ENCODE measurements around the gene PDLIM4. TPM values are rescaled to one million over a fixed set of nuclear protein-coding genes. Genes with fewer than 3 reads are reported as not detected.
A peak's percentile ranks its signal among the peaks of the same experiment; 100 is the strongest.

The PDLIM4 gene
- total RNA-seq, 1 donor from 2014 or later: 47.8 TPM

DNA sequence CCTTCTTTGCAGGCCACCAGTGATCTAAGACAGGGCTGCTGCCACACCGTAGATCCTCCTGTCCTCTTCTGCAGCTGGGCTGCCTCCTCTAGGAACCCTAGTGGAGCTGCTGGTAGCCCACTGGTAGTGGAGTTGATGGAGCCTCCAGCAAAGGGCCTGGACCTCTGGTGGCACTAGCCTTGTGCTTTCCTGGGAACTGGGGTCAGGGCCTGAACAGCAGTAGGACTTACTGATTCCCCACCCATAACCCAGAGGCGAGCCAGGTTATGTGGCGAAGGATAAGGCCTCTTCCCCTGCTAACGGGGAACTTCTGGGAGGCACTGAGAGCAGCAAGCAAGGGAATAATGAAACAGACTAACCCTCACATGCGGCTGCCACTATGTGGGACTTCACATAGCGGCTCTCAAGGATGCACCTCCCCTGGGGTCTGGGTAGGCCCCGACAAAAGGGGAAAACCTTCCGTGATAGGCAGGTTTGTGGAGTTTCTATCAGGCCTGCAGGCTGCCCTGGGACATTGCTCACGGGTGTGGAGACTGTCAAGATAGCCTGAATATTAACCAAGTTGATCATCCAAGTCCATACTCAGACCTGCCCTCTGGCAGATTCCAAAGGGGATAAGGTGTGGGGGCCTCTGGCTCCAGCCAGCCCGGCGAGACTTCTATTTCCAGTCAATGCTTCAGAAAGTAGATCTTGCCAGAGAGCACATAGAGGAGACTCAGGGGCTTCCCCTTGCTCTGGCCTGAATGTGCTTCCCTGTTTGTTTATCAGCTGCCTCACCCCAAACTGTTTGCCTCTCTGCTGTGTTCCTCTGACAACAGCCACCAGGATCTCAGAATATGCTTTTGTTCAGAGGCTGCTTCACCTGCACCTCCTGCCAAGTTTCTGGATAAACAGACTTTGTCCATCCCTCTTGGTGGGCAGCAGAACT, 44.1 kb downstream of the PDLIM4 start:
- Mint-ChIP-seq H3K27me3 (ENCODE audit: unreplicated experiment) (no peaks in the 10 kb centered on the region), H3K36me3 (ENCODE audit: unreplicated experiment) (peaks cover 6% of the 10 kb centered on the region), H3K9me3 (ENCODE audit: unreplicated experiment) (peaks cover 15% of the 10 kb centered on the region), H3K4me3 (ENCODE audit: unreplicated experiment) (no peak overlapping the region), H3K4me1 (ENCODE audit: unreplicated experiment) (no peaks in the 10 kb centered on the region), H3K27ac (ENCODE audit: unreplicated experiment) (no peak overlapping the region)
- TF ChIP-seq, protein P1, sequence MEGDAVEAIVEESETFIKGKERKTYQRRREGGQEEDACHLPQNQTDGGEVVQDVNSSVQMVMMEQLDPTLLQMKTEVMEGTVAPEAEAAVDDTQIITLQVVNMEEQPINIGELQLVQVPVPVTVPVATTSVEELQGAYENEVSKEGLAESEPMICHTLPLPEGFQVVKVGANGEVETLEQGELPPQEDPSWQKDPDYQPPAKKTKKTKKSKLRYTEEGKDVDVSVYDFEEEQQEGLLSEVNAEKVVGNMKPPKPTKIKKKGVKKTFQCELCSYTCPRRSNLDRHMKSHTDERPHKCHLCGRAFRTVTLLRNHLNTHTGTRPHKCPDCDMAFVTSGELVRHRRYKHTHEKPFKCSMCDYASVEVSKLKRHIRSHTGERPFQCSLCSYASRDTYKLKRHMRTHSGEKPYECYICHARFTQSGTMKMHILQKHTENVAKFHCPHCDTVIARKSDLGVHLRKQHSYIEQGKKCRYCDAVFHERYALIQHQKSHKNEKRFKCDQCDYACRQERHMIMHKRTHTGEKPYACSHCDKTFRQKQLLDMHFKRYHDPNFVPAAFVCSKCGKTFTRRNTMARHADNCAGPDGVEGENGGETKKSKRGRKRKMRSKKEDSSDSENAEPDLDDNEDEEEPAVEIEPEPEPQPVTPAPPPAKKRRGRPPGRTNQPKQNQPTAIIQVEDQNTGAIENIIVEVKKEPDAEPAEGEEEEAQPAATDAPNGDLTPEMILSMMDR (IDR thresholded peaks at IDR 0.05): no peak
- peak; percentile 67 for DNase-seq (ENCODE audit: extremely low spot score, unreplicated experiment)

DNA sequence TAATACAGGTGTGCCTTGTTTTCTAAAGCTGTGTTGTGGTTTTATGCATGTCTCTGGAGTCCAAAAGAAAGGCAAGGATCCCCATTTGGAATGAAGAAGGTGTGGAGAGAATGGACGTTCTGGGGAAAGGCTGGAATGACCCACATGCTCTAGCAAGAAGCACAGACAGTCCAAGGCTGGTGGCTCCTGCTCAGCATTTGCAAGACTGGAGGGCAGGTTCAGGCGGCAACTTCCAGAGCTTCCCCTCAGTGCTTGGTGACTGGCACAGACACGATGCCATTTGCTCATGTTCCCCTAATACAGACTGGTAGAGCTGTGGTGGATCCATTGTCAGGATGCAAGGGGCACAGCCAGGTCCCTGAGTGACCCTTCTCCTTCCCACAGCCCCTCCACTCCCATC, 44.9 kb downstream of the PDLIM4 start:
- Mint-ChIP-seq H3K36me3 (ENCODE audit: unreplicated experiment) (peaks cover 6% of the 10 kb centered on the region), H3K27ac (ENCODE audit: unreplicated experiment) (no peak overlapping the region), H3K4me3 (ENCODE audit: unreplicated experiment) (no peak overlapping the region), H3K27me3 (ENCODE audit: unreplicated experiment) (no peaks in the 10 kb centered on the region), H3K4me1 (ENCODE audit: unreplicated experiment) (no peaks in the 10 kb centered on the region), H3K9me3 (ENCODE audit: unreplicated experiment) (peaks cover 15% of the 10 kb centered on the region)
- DNase-seq (ENCODE audit: extremely low spot score, unreplicated experiment): peak; percentile 51
- TF ChIP-seq, protein P1 (IDR thresholded peaks at IDR 0.05): no peak

DNA sequence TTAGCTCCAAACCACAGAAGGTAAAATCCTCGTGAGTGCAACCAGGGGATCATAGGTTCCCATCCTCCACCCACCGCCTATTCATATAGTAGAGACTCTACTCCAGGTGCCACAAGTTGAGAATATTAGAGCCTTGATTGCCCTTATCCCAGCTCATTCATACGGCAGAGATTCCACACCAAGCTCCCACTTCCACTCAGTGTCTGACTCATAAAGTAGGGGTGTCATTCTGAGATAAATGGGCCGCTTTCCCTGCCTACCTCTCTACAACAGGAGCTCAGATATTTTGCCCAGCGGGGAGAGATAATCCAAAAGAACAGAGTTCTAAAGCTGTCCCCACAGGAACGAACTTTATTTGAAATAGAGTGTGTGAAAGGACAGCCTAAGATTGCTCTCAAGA, 46.1 kb downstream of the PDLIM4 start:
- DNase-seq (ENCODE audit: extremely low spot score, unreplicated experiment): peak; percentile 25
- Mint-ChIP-seq H3K4me1 (ENCODE audit: unreplicated experiment) (no peaks in the 10 kb centered on the region), H3K27me3 (ENCODE audit: unreplicated experiment) (no peaks in the 10 kb centered on the region), H3K4me3 (ENCODE audit: unreplicated experiment) (no peak overlapping the region), H3K27ac (ENCODE audit: unreplicated experiment) (no peak overlapping the region), H3K9me3 (ENCODE audit: unreplicated experiment) (peaks cover 15% of the 10 kb centered on the region), H3K36me3 (ENCODE audit: unreplicated experiment) (peaks cover 6% of the 10 kb centered on the region)
- TF ChIP-seq, protein P1 (IDR thresholded peaks at IDR 0.05): no peak

DNA sequence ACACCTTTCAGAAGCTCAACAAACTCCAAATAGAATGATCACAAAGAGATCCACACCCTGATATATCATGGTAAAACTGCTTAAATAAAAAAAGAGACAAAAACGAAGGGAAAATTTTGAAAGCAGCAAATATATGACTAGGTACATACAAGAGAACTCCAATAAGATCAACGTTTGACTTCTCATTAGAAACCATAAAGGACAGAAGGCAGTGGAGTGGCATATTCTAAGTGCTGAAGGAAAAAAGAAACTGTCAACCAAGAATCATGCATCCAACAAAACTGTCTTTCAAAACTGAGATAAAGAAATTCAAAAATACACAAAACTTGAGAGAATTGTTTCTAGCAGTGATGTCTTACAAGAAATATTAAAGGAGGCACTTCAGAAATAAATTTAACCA, 47.9 kb downstream of the PDLIM4 start:
- Mint-ChIP-seq H3K27ac (ENCODE audit: unreplicated experiment) (no peak overlapping the region), H3K27me3 (ENCODE audit: unreplicated experiment) (no peaks in the 10 kb centered on the region), H3K4me3 (ENCODE audit: unreplicated experiment) (no peak overlapping the region), H3K4me1 (ENCODE audit: unreplicated experiment) (peaks cover 7% of the 10 kb centered on the region), H3K9me3 (ENCODE audit: unreplicated experiment) (peaks cover 15% of the 10 kb centered on the region), H3K36me3 (ENCODE audit: unreplicated experiment) (peaks cover 6% of the 10 kb centered on the region)
- TF ChIP-seq, protein P1 (IDR thresholded peaks at IDR 0.05): no peak
- no peak for DNase-seq (ENCODE audit: extremely low spot score, unreplicated experiment)

DNA sequence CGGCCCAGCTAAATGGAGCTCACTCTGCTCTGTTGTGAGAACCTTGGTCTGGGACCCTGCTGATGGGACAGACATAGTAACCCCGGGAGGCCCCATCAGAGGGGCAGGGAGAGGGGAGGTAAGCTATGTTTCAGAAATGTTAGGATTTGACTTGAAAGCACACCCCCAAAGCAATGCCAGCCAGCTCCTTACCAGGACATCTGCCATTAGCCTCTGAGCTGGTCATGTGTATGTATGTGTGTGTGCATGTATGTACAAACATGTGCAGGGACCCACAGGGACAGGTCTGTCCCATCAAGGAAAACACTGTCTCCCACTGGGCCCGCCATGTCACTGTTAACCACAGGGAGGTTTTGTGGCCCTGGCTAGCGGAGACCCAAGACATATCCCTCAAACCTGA, 51.2 kb downstream of the PDLIM4 start:
- TF ChIP-seq, protein P1 (IDR thresholded peaks at IDR 0.05): no peak
- peak; percentile 53 for DNase-seq (ENCODE audit: extremely low spot score, unreplicated experiment)
- Mint-ChIP-seq H3K27me3 (ENCODE audit: unreplicated experiment) (no peaks in the 10 kb centered on the region), H3K4me3 (ENCODE audit: unreplicated experiment) (no peak overlapping the region), H3K36me3 (ENCODE audit: unreplicated experiment) (peaks cover 6% of the 10 kb centered on the region), H3K27ac (ENCODE audit: unreplicated experiment) (no peak overlapping the region), H3K9me3 (ENCODE audit: unreplicated experiment) (peaks cover 15% of the 10 kb centered on the region), H3K4me1 (ENCODE audit: unreplicated experiment) (peaks cover 12% of the 10 kb centered on the region)

Data from osteocyte (in vitro differentiated cells).